GM18868 (cell line): Measurements from ENCODE around the gene CBR1.

Source experiments
- ATAC-seq: cut with Tn5 transposase; IDR thresholded peaks from one replicate; pipeline ENCODE4 v1.9.1; 2021; ENCODE audit warnings: mild to moderate bottlenecking, moderate library complexity; ENCODE audit not compliant: unreplicated experiment

Gene CBR1

GRCh38 chr21:36113647-36114428 is 44.0 kb downstream of the CBR1 start:
- ATAC-seq: no peak

GRCh38 chr21:36115138-36115730 is 45.4 kb downstream of the CBR1 start:
- ATAC-seq: no peak

GRCh38 chr21:36117286-36117741 is 47.5 kb downstream of the CBR1 start:
- no peak for ATAC-seq

- no peak for ATAC-seq
These were observed 50.6 kb downstream of the CBR1 start for GRCh38 chr21:36120304-36120888.
